ENCODE measurements around the gene SPACA6.

SPACA6 gene

GRCh38 chr19:51703575-51704515 lies 10.7 kb downstream of the SPACA6 start:
- H3K36me3 ChIP-seq (ENCODE audit: low read length) = no peaks in the 10 kb centered on the region
- H3K79me2 ChIP-seq (ENCODE audit: insufficient read depth, low read length) = 0 out of 2 replicates have a peak, but pooled peaks cover 4% of the 10 kb centered on the region
- H3K27me3 ChIP-seq (ENCODE audit: low read length) = no peaks in the 10 kb centered on the region
- no peaks in the 10 kb centered on the region for H3K9me2 ChIP-seq (replicated peaks; ENCODE audit: insufficient read depth, low read length)
- no peaks in the 10 kb centered on the region for H3F3A ChIP-seq (ENCODE audit: insufficient read depth)
- H3K9me3 ChIP-seq (ENCODE audit: insufficient read depth, low read length) = no peaks in the 10 kb centered on the region
- peak overlapping the region; percentile 77 for H3K4me3 ChIP-seq (ENCODE audit: insufficient read depth, low read length, poor library complexity, severe bottlenecking)
- H2AFZ ChIP-seq (ENCODE audit: low read depth, low read length, severe bottlenecking) = peak overlapping the region; percentile 75
- peak overlapping the region; percentile 7; the same call in 1 of the 2 replicates for H3K27ac ChIP-seq (ENCODE audit: low read depth, low read length)
- TF ChIP-seq, protein P1, sequence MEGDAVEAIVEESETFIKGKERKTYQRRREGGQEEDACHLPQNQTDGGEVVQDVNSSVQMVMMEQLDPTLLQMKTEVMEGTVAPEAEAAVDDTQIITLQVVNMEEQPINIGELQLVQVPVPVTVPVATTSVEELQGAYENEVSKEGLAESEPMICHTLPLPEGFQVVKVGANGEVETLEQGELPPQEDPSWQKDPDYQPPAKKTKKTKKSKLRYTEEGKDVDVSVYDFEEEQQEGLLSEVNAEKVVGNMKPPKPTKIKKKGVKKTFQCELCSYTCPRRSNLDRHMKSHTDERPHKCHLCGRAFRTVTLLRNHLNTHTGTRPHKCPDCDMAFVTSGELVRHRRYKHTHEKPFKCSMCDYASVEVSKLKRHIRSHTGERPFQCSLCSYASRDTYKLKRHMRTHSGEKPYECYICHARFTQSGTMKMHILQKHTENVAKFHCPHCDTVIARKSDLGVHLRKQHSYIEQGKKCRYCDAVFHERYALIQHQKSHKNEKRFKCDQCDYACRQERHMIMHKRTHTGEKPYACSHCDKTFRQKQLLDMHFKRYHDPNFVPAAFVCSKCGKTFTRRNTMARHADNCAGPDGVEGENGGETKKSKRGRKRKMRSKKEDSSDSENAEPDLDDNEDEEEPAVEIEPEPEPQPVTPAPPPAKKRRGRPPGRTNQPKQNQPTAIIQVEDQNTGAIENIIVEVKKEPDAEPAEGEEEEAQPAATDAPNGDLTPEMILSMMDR (IDR thresholded peaks at IDR 0.05; ENCODE audit: insufficient read depth, low read length, poor library complexity, severe bottlenecking) = peak; percentile 47
- no peak for TF ChIP-seq EZH2phosphoT487 (conservative IDR thresholded peaks at IDR 0.05; ENCODE audit: low read length)
- no peaks in the 10 kb centered on the region for H4K20me1 ChIP-seq (ENCODE audit: low read depth, low read length)
- H3K4me2 ChIP-seq (ENCODE audit: low read depth, low read length, poor library complexity, severe bottlenecking) = peak overlapping the region; percentile 81
- H3K9ac ChIP-seq (ENCODE audit: low read length) = peak overlapping the region; percentile 81

DNA sequence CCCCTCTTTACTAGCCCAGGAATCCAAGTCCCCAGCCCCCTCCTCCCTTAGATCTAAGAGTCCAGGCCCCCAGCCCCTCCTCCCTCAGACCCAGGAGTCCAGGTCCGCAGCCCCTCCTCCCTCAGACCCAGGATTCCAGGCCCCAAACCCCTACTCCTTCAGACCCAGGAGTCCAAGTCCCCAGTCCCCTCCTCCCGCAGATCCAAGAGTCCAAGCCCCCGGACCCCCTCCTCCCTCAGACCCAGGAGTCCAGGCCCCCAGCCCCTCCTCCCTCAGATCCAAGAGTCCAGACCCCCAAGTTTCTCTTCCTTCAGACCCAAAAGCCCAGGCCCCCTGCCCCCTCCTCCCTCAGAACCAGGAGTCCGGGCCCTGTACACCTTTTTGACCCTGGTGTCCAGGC lies 11.5 kb downstream of the SPACA6 start:
- Histone ChIP-seq H3K9ac (ENCODE audit: low read length) (peak overlapping the region; percentile 81), H3K36me3 (ENCODE audit: low read length) (no peaks in the 10 kb centered on the region), H3K9me2 (replicated peaks; ENCODE audit: insufficient read depth, low read length) (no peaks in the 10 kb centered on the region), H3K4me3 (ENCODE audit: insufficient read depth, low read length, poor library complexity, severe bottlenecking) (peak overlapping the region; percentile 77), H3K27ac (ENCODE audit: low read depth, low read length) (peak overlapping the region; percentile 7; the same call in 1 of the 2 replicates), H3K27me3 (ENCODE audit: low read length) (no peaks in the 10 kb centered on the region), H3F3A (ENCODE audit: insufficient read depth) (no peaks in the 10 kb centered on the region), H3K9me3 (ENCODE audit: insufficient read depth, low read length) (no peaks in the 10 kb centered on the region), H3K79me2 (ENCODE audit: insufficient read depth, low read length) (0 out of 2 replicates have a peak, but pooled peaks cover 4% of the 10 kb centered on the region), H3K4me2 (ENCODE audit: low read depth, low read length, poor library complexity, severe bottlenecking) (peak overlapping the region; percentile 81), H2AFZ (ENCODE audit: low read depth, low read length, severe bottlenecking) (peak overlapping the region; percentile 47), H4K20me1 (ENCODE audit: low read depth, low read length) (no peaks in the 10 kb centered on the region)
- no peak for TF ChIP-seq EZH2phosphoT487 (conservative IDR thresholded peaks at IDR 0.05; ENCODE audit: low read length)
- TF ChIP-seq, protein P1 (IDR thresholded peaks at IDR 0.05; ENCODE audit: insufficient read depth, low read length, poor library complexity, severe bottlenecking) = no peak

- Histone ChIP-seq H3K9ac (ENCODE audit: low read length) (no peak overlapping the region), H2AFZ (ENCODE audit: low read depth, low read length, severe bottlenecking) (no peak overlapping the region), H3K27ac (ENCODE audit: low read depth, low read length) (no peak overlapping the region), H3K27me3 (ENCODE audit: low read length) (no peaks in the 10 kb centered on the region), H3K36me3 (ENCODE audit: low read length) (no peaks in the 10 kb centered on the region), H3F3A (ENCODE audit: insufficient read depth) (no peaks in the 10 kb centered on the region), H3K9me3 (ENCODE audit: insufficient read depth, low read length) (no peaks in the 10 kb centered on the region), H4K20me1 (ENCODE audit: low read depth, low read length) (no peaks in the 10 kb centered on the region), H3K4me2 (ENCODE audit: low read depth, low read length, poor library complexity, severe bottlenecking) (no peak overlapping the region), H3K4me3 (ENCODE audit: insufficient read depth, low read length, poor library complexity, severe bottlenecking) (no peak overlapping the region), H3K9me2 (replicated peaks; ENCODE audit: insufficient read depth, low read length) (no peaks in the 10 kb centered on the region), H3K79me2 (ENCODE audit: insufficient read depth, low read length) (0 out of 2 replicates have a peak, but pooled peaks cover 4% of the 10 kb centered on the region)
- TF ChIP-seq EZH2phosphoT487 (conservative IDR thresholded peaks at IDR 0.05; ENCODE audit: low read length) = no peak
Measured at GRCh38 chr19:51706296-51706695, 13.2 kb downstream of the SPACA6 start.

DNA sequence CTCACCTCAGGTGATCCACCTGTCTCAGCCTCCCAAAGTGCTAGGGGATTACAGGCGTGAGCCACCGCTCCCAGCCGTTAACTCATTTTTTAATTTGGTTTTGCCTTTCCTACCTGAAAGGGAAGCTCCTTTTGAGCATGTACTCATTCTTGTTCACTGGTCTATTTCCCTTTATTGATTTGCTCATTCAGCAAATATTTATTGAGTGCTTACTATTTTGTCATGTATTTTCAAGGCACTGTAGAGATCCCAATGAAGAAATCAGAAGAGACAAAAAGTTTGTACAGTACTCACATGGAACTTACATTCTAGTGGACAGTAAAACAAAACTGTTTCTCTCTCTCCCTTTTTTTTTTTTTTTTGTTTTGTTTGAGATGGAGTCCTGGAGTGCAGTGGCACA lies 13.8 kb downstream of the SPACA6 start:
- Histone ChIP-seq H3F3A (ENCODE audit: insufficient read depth) (no peaks in the 10 kb centered on the region), H3K9ac (ENCODE audit: low read length) (no peak overlapping the region), H3K9me2 (replicated peaks; ENCODE audit: insufficient read depth, low read length) (no peaks in the 10 kb centered on the region), H3K79me2 (ENCODE audit: insufficient read depth, low read length) (0 out of 2 replicates have a peak, but pooled peaks cover 4% of the 10 kb centered on the region), H3K27me3 (ENCODE audit: low read length) (no peaks in the 10 kb centered on the region), H3K4me2 (ENCODE audit: low read depth, low read length, poor library complexity, severe bottlenecking) (no peak overlapping the region), H3K9me3 (ENCODE audit: insufficient read depth, low read length) (no peaks in the 10 kb centered on the region), H2AFZ (ENCODE audit: low read depth, low read length, severe bottlenecking) (no peak overlapping the region), H3K36me3 (ENCODE audit: low read length) (no peaks in the 10 kb centered on the region), H4K20me1 (ENCODE audit: low read depth, low read length) (no peaks in the 10 kb centered on the region), H3K4me3 (ENCODE audit: insufficient read depth, low read length, poor library complexity, severe bottlenecking) (no peak overlapping the region), H3K27ac (ENCODE audit: low read depth, low read length) (no peak overlapping the region)
- TF ChIP-seq, protein P1 (IDR thresholded peaks at IDR 0.05; ENCODE audit: insufficient read depth, low read length, poor library complexity, severe bottlenecking) = no peak
- no peak for TF ChIP-seq EZH2phosphoT487 (conservative IDR thresholded peaks at IDR 0.05; ENCODE audit: low read length)
